Neural progenitor cell (in vitro differentiated cells): ENCODE measurements around the gene TMEM87B.

ENCODE experiments used
- EZH2 ChIP-seq: fragments of 200-600 bp; sonication (generic); IDR thresholded peaks from 2 replicates; pipeline ENCODE4 v1.6.1; 2017; ENCODE audit warnings: antibody characterized with exemption, mild to moderate bottlenecking, moderate library complexity
- EZH2phosphoT487 ChIP-seq: fragments of 200-600 bp; sonication (generic); IDR thresholded peaks from 2 replicates; pipeline ENCODE4 v1.6.1; 2017; ENCODE audit warnings: antibody characterized with exemption
- TF ChIP-seq, protein P1 (sequence below): fragments of 200-600 bp; sonication (generic); IDR thresholded peaks from 2 replicates; pipeline ENCODE4 v1.5.1; 2017; ENCODE audit warnings: antibody characterized with exemption, mild to moderate bottlenecking

- TF ChIP-seq, protein P1, sequence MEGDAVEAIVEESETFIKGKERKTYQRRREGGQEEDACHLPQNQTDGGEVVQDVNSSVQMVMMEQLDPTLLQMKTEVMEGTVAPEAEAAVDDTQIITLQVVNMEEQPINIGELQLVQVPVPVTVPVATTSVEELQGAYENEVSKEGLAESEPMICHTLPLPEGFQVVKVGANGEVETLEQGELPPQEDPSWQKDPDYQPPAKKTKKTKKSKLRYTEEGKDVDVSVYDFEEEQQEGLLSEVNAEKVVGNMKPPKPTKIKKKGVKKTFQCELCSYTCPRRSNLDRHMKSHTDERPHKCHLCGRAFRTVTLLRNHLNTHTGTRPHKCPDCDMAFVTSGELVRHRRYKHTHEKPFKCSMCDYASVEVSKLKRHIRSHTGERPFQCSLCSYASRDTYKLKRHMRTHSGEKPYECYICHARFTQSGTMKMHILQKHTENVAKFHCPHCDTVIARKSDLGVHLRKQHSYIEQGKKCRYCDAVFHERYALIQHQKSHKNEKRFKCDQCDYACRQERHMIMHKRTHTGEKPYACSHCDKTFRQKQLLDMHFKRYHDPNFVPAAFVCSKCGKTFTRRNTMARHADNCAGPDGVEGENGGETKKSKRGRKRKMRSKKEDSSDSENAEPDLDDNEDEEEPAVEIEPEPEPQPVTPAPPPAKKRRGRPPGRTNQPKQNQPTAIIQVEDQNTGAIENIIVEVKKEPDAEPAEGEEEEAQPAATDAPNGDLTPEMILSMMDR, result no peak
- TF ChIP-seq EZH2phosphoT487, result no peak
- TF ChIP-seq EZH2, result no peak
Observed at GRCh38 chr2:112027767-112028166, 27.3 kb upstream of the TMEM87B start.
